Tibial nerve (tissue), 4 donors: ENCODE measurements around the gene SLC44A2. TPM values are rescaled to one million over a fixed set of nuclear protein-coding genes. Genes with fewer than 3 reads are reported as not detected.

Source experiments
- DNase-seq, 2 donors: peaks; one replicate each; pipeline ENCODE4 v3.0.0-alpha.2; 2019; ENCODE audit warnings: low spot score in 2 of 2
- H3K27ac ChIP-seq, 4 donors: fragments of 200-600 bp; sonication (generic) in 3 of 4; one replicate each; pipeline ENCODE4 v1.5.1; 2017 to 2019; ENCODE audit warnings: mild to moderate bottlenecking in 1 of 4
- H3K27me3 ChIP-seq, 2 donors: fragments of 200-600 bp; sonication (generic) in 1 of 2; one replicate each; pipeline versions ENCODE4 v1.5.1 to v1.6.0; 2017 to 2019
- H3K36me3 ChIP-seq, 3 donors: fragments of 200-600 bp; sonication (generic); one replicate each; pipeline ENCODE4 v1.5.1; 2018 to 2019
- H3K4me1 ChIP-seq, 4 donors: fragments of 200-600 bp; sonication (generic) in 3 of 4; one replicate each; pipeline ENCODE4 v1.5.1; 2017 to 2019
- H3K4me3 ChIP-seq, 4 donors: fragments of 200-600 bp; sonication (generic) in 3 of 4; one replicate each; pipeline ENCODE4 v1.5.1; 2017 to 2019; ENCODE audit warnings: mild to moderate bottlenecking in 1 of 4, moderate library complexity in 1 of 4
- H3K9me3 ChIP-seq, 4 donors: fragments of 200-600 bp; sonication (generic) in 3 of 4; one replicate each; pipeline ENCODE4 v1.5.1; 2017 to 2019
- EP300 ChIP-seq, 2 donors: sonication (generic); formaldehyde crosslinking; IDR thresholded peaks; one replicate each; pipeline ENCODE4 v1.6.1; 2017; ENCODE audit warnings: antibody characterized with exemption in 2 of 2, mild to moderate bottlenecking in 1 of 2
- POLR2A ChIP-seq, 2 donors: fragments of 450-650 bp; IDR thresholded peaks; one replicate each; pipeline ENCODE4 v1.6.1; 2017; ENCODE audit warnings: antibody characterized with exemption in 2 of 2, mild to moderate bottlenecking in 2 of 2, moderate library complexity in 2 of 2
- WGBS, 2 donors: methylation state at CpG; one replicate each; pipeline ENCODE4 v1.1.5; 2018; 5-methylcytosine and 5-hydroxymethylcytosine counted together
- total RNA-seq, 4 donors: library from RNA; depleted of rRNA; stranded (reverse); fragments of >200 nt; gene quantifications; one replicate each; pipeline ENCODE4 v1.1.0, GENCODE V29; 2016
- TF ChIP-seq, protein P1 (sequence below), 5 experiments: fragments of 200-600 bp in 3 of 5; fragments of 450-650 bp in 2 of 5; sonication (generic) in 3 of 5; IDR thresholded peaks; one replicate each; pipeline ENCODE4 v1.5.1; 2016 to 2019; ENCODE audit warnings: antibody characterized with exemption in 5 of 5, mild to moderate bottlenecking in 3 of 5, moderate library complexity in 2 of 5

SLC44A2 gene
- total RNA-seq, result 100 to 1,000 TPM; 104 to 193 (median 132) TPM

- 13 to 17% methylated on average over 9 to 33 of the region's 53 CpGs for WGBS, 2 donors
- Histone ChIP-seq H3K27me3 (no peaks in the 10 kb centered on the region), H3K36me3 (peaks cover 3 to 39% (median 7%) of the 10 kb centered on the region in 3 donors), H3K27ac (peak within 1 kb of the TSS; percentile 92 to 97 (median 94)), H3K9me3 (no peaks in the 10 kb centered on the region), H3K4me3 (peak within 1 kb of the TSS; percentile 36 to 63 (median 58)), H3K4me1 (peaks cover 0 to 68% (median 6%) of the 10 kb centered on the region in 4 donors)
- TF ChIP-seq, protein P1, sequence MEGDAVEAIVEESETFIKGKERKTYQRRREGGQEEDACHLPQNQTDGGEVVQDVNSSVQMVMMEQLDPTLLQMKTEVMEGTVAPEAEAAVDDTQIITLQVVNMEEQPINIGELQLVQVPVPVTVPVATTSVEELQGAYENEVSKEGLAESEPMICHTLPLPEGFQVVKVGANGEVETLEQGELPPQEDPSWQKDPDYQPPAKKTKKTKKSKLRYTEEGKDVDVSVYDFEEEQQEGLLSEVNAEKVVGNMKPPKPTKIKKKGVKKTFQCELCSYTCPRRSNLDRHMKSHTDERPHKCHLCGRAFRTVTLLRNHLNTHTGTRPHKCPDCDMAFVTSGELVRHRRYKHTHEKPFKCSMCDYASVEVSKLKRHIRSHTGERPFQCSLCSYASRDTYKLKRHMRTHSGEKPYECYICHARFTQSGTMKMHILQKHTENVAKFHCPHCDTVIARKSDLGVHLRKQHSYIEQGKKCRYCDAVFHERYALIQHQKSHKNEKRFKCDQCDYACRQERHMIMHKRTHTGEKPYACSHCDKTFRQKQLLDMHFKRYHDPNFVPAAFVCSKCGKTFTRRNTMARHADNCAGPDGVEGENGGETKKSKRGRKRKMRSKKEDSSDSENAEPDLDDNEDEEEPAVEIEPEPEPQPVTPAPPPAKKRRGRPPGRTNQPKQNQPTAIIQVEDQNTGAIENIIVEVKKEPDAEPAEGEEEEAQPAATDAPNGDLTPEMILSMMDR (IDR thresholded peaks at IDR 0.05), result peak in 1 of 5 experiments; percentile 32
- TF ChIP-seq POLR2A (IDR thresholded peaks at IDR 0.05) (peak; percentile 72 to 77), EP300 (IDR thresholded peaks at IDR 0.05) (peak in 1 of 2 donors; percentile 94)
- peak; percentile 61 to 75 for DNase-seq
Observed at GRCh38 chr19:10625003-10625761, at the start of gene SLC44A2. Gene SLC44A2, plus strand, starts transcription at chr19:10625553. Its CDS starts 81 bp downstream, at chr19:10625634.

DNA sequence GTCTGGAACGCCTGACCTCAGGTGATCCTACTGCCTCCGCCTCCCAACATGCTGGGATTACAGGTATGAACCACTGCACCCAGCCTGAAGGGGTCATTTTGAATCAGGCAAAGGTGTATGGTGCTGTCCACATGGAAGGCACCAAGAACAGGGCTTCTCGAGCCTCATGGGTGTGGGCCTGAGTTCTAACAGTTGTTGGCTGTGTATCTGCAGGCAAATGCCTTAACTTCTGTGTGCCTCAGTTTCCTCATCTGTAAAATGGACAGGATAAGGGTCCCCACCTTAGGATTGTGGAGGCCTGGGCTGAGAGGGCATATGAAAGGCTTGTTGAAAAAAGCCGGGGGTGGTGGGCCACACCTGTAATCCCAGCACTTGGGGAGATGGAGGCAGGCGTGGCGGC is 47.4 kb upstream of the SLC44A2 start:
- no peaks in the 10 kb centered on the region for H3K27me3 ChIP-seq
- 86 to 91% methylated on average over 6 of the region's 6 CpGs for WGBS, 2 donors
- no peak for TF ChIP-seq POLR2A (IDR thresholded peaks at IDR 0.05)
- TF ChIP-seq, protein P1 (IDR thresholded peaks at IDR 0.05), result no peak

DNA sequence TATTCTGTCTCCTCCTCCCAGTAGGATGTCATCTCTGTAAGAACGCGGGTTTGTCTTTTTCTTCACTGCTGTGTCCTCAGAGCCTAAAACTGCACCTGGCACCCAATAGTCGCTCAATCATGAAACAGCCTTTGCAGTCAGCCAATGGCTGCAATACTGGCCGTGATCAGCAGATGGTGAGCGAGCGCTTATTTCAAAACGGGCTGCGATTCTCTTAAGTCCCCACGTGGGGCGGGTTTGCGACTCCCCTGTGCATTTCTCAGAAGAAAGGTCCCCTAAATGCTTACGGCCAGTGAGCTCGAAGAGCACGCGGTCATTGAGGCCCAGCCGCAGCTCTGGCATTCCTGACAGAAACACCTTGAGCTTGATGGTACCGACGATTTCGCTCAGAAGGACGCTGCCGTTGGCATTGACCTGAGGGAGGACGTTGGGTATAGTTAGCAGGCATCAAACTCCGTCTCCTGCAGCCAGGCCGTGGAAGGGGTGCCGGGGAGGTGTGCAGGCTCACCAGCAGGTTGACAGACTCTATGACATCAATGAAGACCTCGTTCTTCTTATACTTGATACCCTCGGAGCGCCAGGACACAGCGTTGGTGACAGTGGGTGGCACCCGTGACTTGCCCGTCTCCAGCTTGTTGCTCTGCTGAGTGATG is 44.2 kb upstream of the SLC44A2 start:
- Histone ChIP-seq H3K27me3 (no peaks in the 10 kb centered on the region), H3K4me3 (no peak overlapping the region), H3K36me3 (no peaks in the 10 kb centered on the region), H3K27ac (peak overlapping the region in 1 of 4 donors; percentile 71), H3K9me3 (no peaks in the 10 kb centered on the region), H3K4me1 (peaks cover 0 to 9% (median 0%) of the 10 kb centered on the region in 4 donors)
- 23 to 29% methylated on average over 24 to 31 of the region's 31 CpGs for WGBS, 2 donors
- peak; percentile 88 to 97 for DNase-seq
- TF ChIP-seq, protein P1 (IDR thresholded peaks at IDR 0.05), result peak; percentile 98 to 100 (median 99)
- TF ChIP-seq POLR2A (IDR thresholded peaks at IDR 0.05) (no peak), EP300 (IDR thresholded peaks at IDR 0.05) (peak; percentile 53 to 64)

More for the DNA sequence above, 47.4 kb upstream of the SLC44A2 start:
- Histone ChIP-seq H3K9me3 (no peaks in the 10 kb centered on the region), H3K36me3 (no peaks in the 10 kb centered on the region), H3K4me3 (no peak overlapping the region), H3K4me1 (peaks cover 0 to 9% (median 0%) of the 10 kb centered on the region in 4 donors), H3K27ac (no peak overlapping the region)
- DNase-seq, result no peak

DNA sequence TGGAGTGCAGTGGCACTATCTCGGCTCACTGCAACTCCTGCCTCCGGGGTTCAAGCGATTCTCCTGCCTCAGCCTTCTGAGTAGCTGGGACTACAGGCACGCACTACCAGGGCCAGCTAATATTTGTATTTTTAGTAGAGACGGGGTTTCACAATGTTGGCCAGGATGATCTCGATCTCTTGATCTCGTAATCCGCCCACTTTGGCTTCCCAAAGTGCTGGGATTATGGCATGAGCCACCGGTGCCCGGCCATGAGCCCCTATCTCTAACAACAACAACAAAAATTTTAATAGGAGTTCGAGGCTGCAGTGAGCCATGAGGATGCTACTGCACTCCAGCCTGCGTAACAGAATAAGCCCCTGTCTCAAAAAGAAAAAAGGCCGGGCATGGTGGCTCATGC is 43.3 kb upstream of the SLC44A2 start:
- TF ChIP-seq POLR2A (IDR thresholded peaks at IDR 0.05) (no peak), EP300 (IDR thresholded peaks at IDR 0.05) (no peak)
- TF ChIP-seq, protein P1 (IDR thresholded peaks at IDR 0.05), result no peak
- Histone ChIP-seq H3K4me1 (peaks cover 0 to 10% (median 0%) of the 10 kb centered on the region in 4 donors), H3K27me3 (peaks cover 0 to 4% of the 10 kb centered on the region in 2 donors), H3K4me3 (no peak overlapping the region), H3K9me3 (no peaks in the 10 kb centered on the region), H3K36me3 (no peaks in the 10 kb centered on the region), H3K27ac (no peak overlapping the region)
- DNase-seq, result no peak
- 88% methylated on average over 13 of the region's 13 CpGs for WGBS, 2 donors
